ENCODE results near the gene KCNK5.

DNA sequence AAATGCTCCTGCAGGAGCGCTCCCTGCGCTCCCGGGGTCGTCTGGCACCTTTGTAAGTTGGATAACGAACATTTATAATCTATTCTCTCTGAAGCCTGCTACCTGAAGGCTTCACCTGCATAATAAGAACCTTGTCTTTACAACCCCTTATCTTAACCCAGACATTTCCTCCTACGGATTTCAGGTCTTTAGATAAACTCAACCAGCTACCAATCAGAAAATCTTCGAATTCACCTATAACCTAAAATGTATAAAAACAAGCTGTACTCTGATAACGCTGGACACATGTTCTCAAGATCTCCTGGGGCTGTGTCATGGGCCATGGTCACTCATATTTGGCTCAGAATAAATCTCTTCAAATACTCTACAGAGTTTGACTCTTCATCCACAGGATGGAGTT lies 4.1 kb upstream of the KCNK5 start:
- TF ChIP-seq, protein P1, sequence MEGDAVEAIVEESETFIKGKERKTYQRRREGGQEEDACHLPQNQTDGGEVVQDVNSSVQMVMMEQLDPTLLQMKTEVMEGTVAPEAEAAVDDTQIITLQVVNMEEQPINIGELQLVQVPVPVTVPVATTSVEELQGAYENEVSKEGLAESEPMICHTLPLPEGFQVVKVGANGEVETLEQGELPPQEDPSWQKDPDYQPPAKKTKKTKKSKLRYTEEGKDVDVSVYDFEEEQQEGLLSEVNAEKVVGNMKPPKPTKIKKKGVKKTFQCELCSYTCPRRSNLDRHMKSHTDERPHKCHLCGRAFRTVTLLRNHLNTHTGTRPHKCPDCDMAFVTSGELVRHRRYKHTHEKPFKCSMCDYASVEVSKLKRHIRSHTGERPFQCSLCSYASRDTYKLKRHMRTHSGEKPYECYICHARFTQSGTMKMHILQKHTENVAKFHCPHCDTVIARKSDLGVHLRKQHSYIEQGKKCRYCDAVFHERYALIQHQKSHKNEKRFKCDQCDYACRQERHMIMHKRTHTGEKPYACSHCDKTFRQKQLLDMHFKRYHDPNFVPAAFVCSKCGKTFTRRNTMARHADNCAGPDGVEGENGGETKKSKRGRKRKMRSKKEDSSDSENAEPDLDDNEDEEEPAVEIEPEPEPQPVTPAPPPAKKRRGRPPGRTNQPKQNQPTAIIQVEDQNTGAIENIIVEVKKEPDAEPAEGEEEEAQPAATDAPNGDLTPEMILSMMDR (IDR thresholded peaks at IDR 0.05; ENCODE audit: poor library complexity) = no peak
- TF ChIP-seq EZH2 (IDR thresholded peaks at IDR 0.05; ENCODE audit: borderline replicate concordance) (no peak), EZH2phosphoT487 (IDR thresholded peaks at IDR 0.05; ENCODE audit: low read depth, severe bottlenecking, unreplicated experiment) (no peak)
